DOHH2 (cell line): ENCODE data around the gene ARF6.
A peak's percentile ranks its signal among the peaks of the same experiment; 100 is the strongest.

ENCODE experiments used
- H3F3A ChIP-seq: fragments of 200-600 bp; sonication (generic), shearing (Covaris generic); 2 replicates; pipeline ENCODE4 v1.6.0; 2016; ENCODE audit warnings: antibody characterized with exemption, mild to moderate bottlenecking; ENCODE audit not compliant: control insufficient read depth, insufficient read depth
- H3K27ac ChIP-seq: fragments of 200-600 bp; sonication (generic); 2 replicates; pipeline ENCODE4 v1.5.1; 2014; ENCODE audit warnings: low read depth, mild to moderate bottlenecking, low read length, moderate library complexity
- H3K27me3 ChIP-seq: fragments of 200-600 bp; sonication (generic); 2 replicates; pipeline ENCODE4 v1.6.1; 2014; ENCODE audit warnings: mild to moderate bottlenecking, low read length, mixed read lengths; ENCODE audit not compliant: control insufficient read depth
- H3K36me3 ChIP-seq: fragments of 200-600 bp; sonication (generic); 2 replicates; pipeline ENCODE4 v1.6.1; 2014; ENCODE audit warnings: mild to moderate bottlenecking, low read length, moderate library complexity, mixed read lengths; ENCODE audit not compliant: control insufficient read depth
- H3K4me1 ChIP-seq: fragments of 200-600 bp; sonication (generic); 2 replicates; pipeline ENCODE4 v1.6.1; 2014; ENCODE audit warnings: mild to moderate bottlenecking, low read length, mixed read lengths; ENCODE audit not compliant: control insufficient read depth
- H3K4me2 ChIP-seq: fragments of 200-600 bp; sonication (generic); 2 replicates; pipeline ENCODE4 v1.6.0; 2014; ENCODE audit warnings: mild to moderate bottlenecking, low read length, moderate library complexity
- H3K4me3 ChIP-seq: fragments of 200-600 bp; sonication (generic); 2 replicates; pipeline ENCODE4 v1.5.1; 2014; ENCODE audit warnings: mild to moderate bottlenecking, low read length, mixed read lengths
- H3K79me2 ChIP-seq: fragments of 200-600 bp; sonication (generic); 2 replicates; pipeline ENCODE4 v1.6.1; 2014; ENCODE audit warnings: mild to moderate bottlenecking, low read length, mixed read lengths; ENCODE audit not compliant: control insufficient read depth
- H3K9me2 ChIP-seq: fragments of 200-600 bp; sonication (generic); replicated peaks from 2 replicates; pipeline ENCODE4 v1.6.1; 2014; ENCODE audit warnings: mild to moderate bottlenecking, low read length, mixed read lengths; ENCODE audit not compliant: control insufficient read depth
- H3K9me3 ChIP-seq: fragments of 200-600 bp; sonication (generic); 2 replicates; pipeline ENCODE4 v1.6.1; 2014; ENCODE audit warnings: antibody characterized with exemption, low read length, mixed read lengths; ENCODE audit not compliant: control insufficient read depth, insufficient read depth
- H4K20me1 ChIP-seq: fragments of 200-600 bp; sonication (generic); 2 replicates; pipeline ENCODE4 v1.6.0; 2014; ENCODE audit warnings: low read depth, mild to moderate bottlenecking, antibody characterized with exemption, low read length, moderate library complexity; ENCODE audit not compliant: control insufficient read depth, insufficient read depth
- CTCF ChIP-seq: fragments of 200-600 bp; sonication (generic); IDR thresholded peaks from one replicate; pipeline ENCODE4 v1.5.1; 2014; ENCODE audit warnings: antibody characterized with exemption, mild to moderate bottlenecking, low read depth, low read length; ENCODE audit not compliant: poor library complexity, severe bottlenecking
- EZH2phosphoT487 ChIP-seq: fragments of 200-600 bp; sonication (generic); IDR thresholded peaks from 2 replicates; pipeline ENCODE4 v1.6.1; 2017; ENCODE audit warnings: borderline replicate concordance, mild to moderate bottlenecking, antibody characterized with exemption, low read length, moderate library complexity, mixed read lengths

The ARF6 gene

GRCh38 chr14:49921401-49921800 is 28.5 kb downstream of the ARF6 start:
- peaks cover 35% of the 10 kb centered on the region for H3K4me1 ChIP-seq
- H3K79me2 ChIP-seq = no peaks in the 10 kb centered on the region
- no peaks in the 10 kb centered on the region for H3K27me3 ChIP-seq
- H3K4me3 ChIP-seq = no peak overlapping the region
- H3K9me2 ChIP-seq = no peaks in the 10 kb centered on the region
- TF ChIP-seq CTCF (no peak), EZH2phosphoT487 (no peak)
- no peaks in the 10 kb centered on the region for H3K9me3 ChIP-seq
- no peaks in the 10 kb centered on the region for H4K20me1 ChIP-seq
- H3K36me3 ChIP-seq = no peaks in the 10 kb centered on the region
- no peak overlapping the region for H3K4me2 ChIP-seq
- peaks cover 6% of the 10 kb centered on the region; the same call in 1 of the 2 replicates for H3F3A ChIP-seq
- H3K27ac ChIP-seq = no peak overlapping the region

GRCh38 chr14:49923442-49923841 is 30.6 kb downstream of the ARF6 start:
- Histone ChIP-seq H3K9me3 (no peaks in the 10 kb centered on the region), H3K27ac (no peak overlapping the region)
- TF ChIP-seq EZH2phosphoT487 (no peak), CTCF (no peak)

GRCh38 chr14:49923881-49924280 is 31.0 kb downstream of the ARF6 start:
- Histone ChIP-seq H3K4me2 (peak overlapping the region; percentile 37), H3K9me2 (no peaks in the 10 kb centered on the region), H3K79me2 (no peaks in the 10 kb centered on the region), H3F3A (peaks cover 16% of the 10 kb centered on the region; the same call in 1 of the 2 replicates), H3K27ac (no peak overlapping the region), H3K4me3 (no peak overlapping the region), H3K27me3 (no peaks in the 10 kb centered on the region), H3K36me3 (no peaks in the 10 kb centered on the region), H3K9me3 (no peaks in the 10 kb centered on the region), H3K4me1 (peaks cover 59% of the 10 kb centered on the region), H4K20me1 (no peaks in the 10 kb centered on the region)
- TF ChIP-seq CTCF (no peak), EZH2phosphoT487 (no peak)

More at GRCh38 chr14:49923442-49923841, 30.6 kb downstream of the ARF6 start:
- H3K4me2 ChIP-seq = peak overlapping the region; percentile 37
- no peaks in the 10 kb centered on the region for H3K36me3 ChIP-seq
- H3K4me1 ChIP-seq = peaks cover 54% of the 10 kb centered on the region
- peaks cover 13% of the 10 kb centered on the region; the same call in 1 of the 2 replicates for H3F3A ChIP-seq
- H4K20me1 ChIP-seq = no peaks in the 10 kb centered on the region
- H3K27me3 ChIP-seq = no peaks in the 10 kb centered on the region
- no peaks in the 10 kb centered on the region for H3K79me2 ChIP-seq
- no peaks in the 10 kb centered on the region for H3K9me2 ChIP-seq
- H3K4me3 ChIP-seq = no peak overlapping the region

GRCh38 chr14:49924852-49925251 is 32.0 kb downstream of the ARF6 start:
- peaks cover 15% of the 10 kb centered on the region; the same call in 1 of the 2 replicates for H3F3A ChIP-seq
- H3K4me3 ChIP-seq = no peak overlapping the region
- H3K79me2 ChIP-seq = no peaks in the 10 kb centered on the region
- TF ChIP-seq EZH2phosphoT487 (no peak), CTCF (no peak)
- no peaks in the 10 kb centered on the region for H3K36me3 ChIP-seq
- peak overlapping the region; percentile 25 for H3K4me2 ChIP-seq
- H4K20me1 ChIP-seq = no peaks in the 10 kb centered on the region
- no peaks in the 10 kb centered on the region for H3K27me3 ChIP-seq
- no peaks in the 10 kb centered on the region for H3K9me3 ChIP-seq
- H3K27ac ChIP-seq = no peak overlapping the region
- no peaks in the 10 kb centered on the region for H3K9me2 ChIP-seq
- peaks cover 68% of the 10 kb centered on the region for H3K4me1 ChIP-seq
